Measurements from ENCODE around the gene IL34.

- TF ChIP-seq EZH2 (IDR thresholded peaks at IDR 0.05) (no peak), POLR2AphosphoS5 (IDR thresholded peaks at IDR 0.05; ENCODE audit: borderline replicate concordance, low read depth, low read length) (no peak)
Measured at GRCh38 chr16:70638814-70639792, 7.3 kb upstream of the IL34 start.
